K562 (cell line): ENCODE data around the gene EVX1. TPM values are rescaled to one million over a fixed set of nuclear protein-coding genes. Genes with fewer than 3 reads are reported as not detected.

Experiments used
- ATAC-seq: fragments of 200-7000 bp; cut with Tn5 transposase; 3 replicates; pipeline ENCODE4 v1.9.1; 2020; ENCODE audit warnings: moderate library complexity
- BruUV-seq: library from RNA; stranded (reverse); fragments of 400-500 nt; replicated peaks from 2 replicates; lab custom pipeline; 2021; lab: Mats Ljungman, UMichigan
- CTCF ChIA-PET: fragments of 300-600 bp; formaldehyde crosslinking; extraction: SDS; loops from one replicate; lab custom pipeline; 2021; ENCODE audit warnings: low intra/inter-chr PET ratio; lab: Yijun Ruan, JAX
- POLR2A ChIA-PET: fragments of 300-600, 350-650 bp; sonication (Branson Sonifier 250); formaldehyde crosslinking; extraction: SDS; loops from one replicate; lab custom pipeline; 2021; ENCODE audit warnings: antibody characterized with exemption, inconsistent platforms; lab: Yijun Ruan, JAX
- DNase-seq, 4 experiments: peaks; one replicate each; pipeline versions ENCODE4 v3.0.0 to v3.0.0-alpha.2; 2011 to 2018; ENCODE audit warnings: low spot score in 3 of 4, mixed read lengths in 3 of 4; ENCODE audit errors: extremely low read depth in 1 of 4
- FAIRE-seq: peaks from 2 replicates; lab custom pipeline; 2011; peaks lifted over from hg19 to GRCh38; lab: Jason Lieb, UNC
- H2AFZ ChIP-seq: 2 replicates; pipeline ENCODE4 v1.6.0; 2011; ENCODE audit warnings: low read depth, low read length, control low read depth, inconsistent platforms
- H3K27ac ChIP-seq: fragments of 200-600 bp; 3 replicates; pipeline ENCODE4 v1.8.0; 2011; ENCODE audit warnings: low read depth, mild to moderate bottlenecking, control low read depth, inconsistent platforms, low read length, moderate library complexity, mixed read lengths; ENCODE audit errors: extremely low read depth
- H3K27me3 ChIP-seq, 2 experiments: fragments of 300-600 bp in 1 of 2; 2 replicates in 1 of 2; 3 replicates in 1 of 2; pipeline versions ENCODE4 v1.6.0 to v1.8.0; 2011; ENCODE audit warnings: inconsistent platforms in 2 of 2, low read length in 2 of 2, mild to moderate bottlenecking in 1 of 2, mixed read lengths in 1 of 2, moderate library complexity in 1 of 2; ENCODE audit not compliant: control insufficient read depth in 2 of 2, insufficient read depth in 2 of 2
- H3K36me3 ChIP-seq: fragments of 300-600 bp; 3 replicates; pipeline ENCODE4 v1.8.0; 2011; ENCODE audit warnings: mild to moderate bottlenecking, low read length, inconsistent platforms; ENCODE audit not compliant: control insufficient read depth, insufficient read depth
- H3K4me1 ChIP-seq, 2 experiments: fragments of 200-600 bp in 1 of 2; replicated peaks in 1 of 2; 2 replicates in 1 of 2; 3 replicates in 1 of 2; pipeline versions ENCODE4 v1.5.1 to v1.8.0; 2011; ENCODE audit warnings: inconsistent platforms in 2 of 2, low read length in 2 of 2, mild to moderate bottlenecking in 1 of 2, mixed read lengths in 1 of 2, moderate library complexity in 1 of 2; ENCODE audit not compliant: control insufficient read depth in 2 of 2, insufficient read depth in 2 of 2
- H3K4me2 ChIP-seq: 2 replicates; pipeline ENCODE4 v1.6.1; 2011; ENCODE audit warnings: low read length, control low read depth, inconsistent platforms, mixed read lengths; ENCODE audit not compliant: insufficient read depth
- H3K4me3 ChIP-seq: fragments of 200-600 bp; sonication (generic), shearing (Covaris generic); 2 replicates; pipeline ENCODE4 v1.5.1; 2016; ENCODE audit warnings: control low read depth, inconsistent platforms
- H3K79me2 ChIP-seq: fragments of 200-600 bp; 3 replicates; pipeline ENCODE4 v1.8.0; 2011; ENCODE audit warnings: low read length, inconsistent platforms; ENCODE audit not compliant: control insufficient read depth, insufficient read depth
- H3K9ac ChIP-seq, 2 experiments: 2 replicates each; pipeline versions ENCODE4 v1.6.0 to v1.6.1; 2011; ENCODE audit warnings: low read depth in 2 of 2, low read length in 2 of 2, control low read depth in 1 of 2, inconsistent platforms in 1 of 2, mild to moderate bottlenecking in 1 of 2, mixed read lengths in 1 of 2; ENCODE audit not compliant: insufficient read depth in 1 of 2
- H3K9me1 ChIP-seq: one replicate; pipeline ENCODE4 v1.6.0; 2011; ENCODE audit warnings: inconsistent platforms, mild to moderate bottlenecking, low read length, moderate library complexity; ENCODE audit not compliant: control insufficient read depth, insufficient read depth
- H3K9me3 ChIP-seq: replicated peaks from 2 replicates; pipeline ENCODE4 v1.5.1; 2011; ENCODE audit warnings: low read depth, low read length, inconsistent platforms; ENCODE audit not compliant: control insufficient read depth, insufficient read depth
- H4K20me1 ChIP-seq: replicated peaks from 2 replicates; pipeline ENCODE4 v1.6.1; 2011; ENCODE audit warnings: low read length, inconsistent platforms, mixed read lengths; ENCODE audit not compliant: control insufficient read depth, insufficient read depth
- BCL6 ChIP-seq: fragments of 250-450 bp; sonication (Bioruptor Pico); IDR thresholded peaks from 2 replicates; pipeline ENCODE4 v1.4.0; 2020
- CBX2 ChIP-seq: fragments of 200-600 bp; sonication (generic); IDR thresholded peaks from one replicate; pipeline ENCODE4 v1.6.1; 2012; ENCODE audit warnings: mild to moderate bottlenecking, low read length, inconsistent platforms; ENCODE audit not compliant: insufficient read depth, poor library complexity, severe bottlenecking
- CXXC5 ChIP-seq: fragments of 250-450 bp; sonication (Bioruptor Pico); IDR thresholded peaks from 2 replicates; pipeline ENCODE4 v1.8.0; 2022; ENCODE audit warnings: inconsistent platforms, mild to moderate bottlenecking, moderate library complexity
- MEF2D ChIP-seq: conservative IDR thresholded peaks from 2 replicates; pipeline ENCODE4 v1.6.1; 2016; ENCODE audit warnings: low read depth, missing genetic modification characterization, missing compliant biosample characterization
- PHF8 ChIP-seq: fragments of 200-600 bp; sonication (generic); IDR thresholded peaks from 2 replicates; pipeline ENCODE4 v1.6.1; 2012; ENCODE audit warnings: mixed run types, mild to moderate bottlenecking, inconsistent platforms, low read length, moderate library complexity, borderline replicate concordance
- RFX1 ChIP-seq: fragments of 450-650 bp; IDR thresholded peaks from 2 replicates; pipeline ENCODE4 v1.6.1; 2016; ENCODE audit warnings: mild to moderate bottlenecking, moderate library complexity
- TCFL5 ChIP-seq: fragments of 250-450 bp; sonication (Bioruptor Pico); conservative IDR thresholded peaks from 2 replicates; pipeline ENCODE4 v1.6.1; 2021; ENCODE audit warnings: mild to moderate bottlenecking, moderate library complexity, matching md5 sums
- TEAD4 ChIP-seq, 2 experiments: sonication (generic) in 1 of 2; formaldehyde crosslinking in 1 of 2; IDR thresholded peaks; 2 replicates each; pipeline versions ENCODE4 v1.6.1 to v1.8.0; 2012 to 2022; ENCODE audit warnings: borderline replicate concordance in 1 of 2, inconsistent platforms in 1 of 2, low read length in 1 of 2, mild to moderate bottlenecking in 1 of 2, missing genetic modification reagents in 1 of 2
- U2AF1 ChIP-seq: fragments of 200-400 bp; formaldehyde crosslinking; optimal IDR thresholded peaks from 2 replicates; pipeline ENCODE3; 2017; ENCODE audit warnings: mild to moderate bottlenecking, low read depth, low read length, moderate library complexity
- WGBS: fragments of 100-300 bp; shearing (Covaris generic); methylation state at CpG from one replicate; pipeline ENCODE4 v1.1.6; 2016; ENCODE audit warnings: low coverage, mixed read lengths; ENCODE audit not compliant: insufficient coverage; ENCODE audit errors: missing lambda C conversion rate; 5-methylcytosine and 5-hydroxymethylcytosine counted together
- in situ Hi-C: fragments of 300-500 bp; cut with MboI; formaldehyde crosslinking; loops from 4 replicates; pipeline ENCODE4 v1.15.0; 2018; ENCODE audit warnings: inconsistent platforms, mixed read lengths
- intact Hi-C: fragments of 100-400 bp; cut with micrococcal nuclease; formaldehyde crosslinking; loops from 2 replicates; pipeline ENCODE4 v1.14.2; 2022
- polyA plus RNA-seq, 8 experiments: library from polyadenylated mRNA; depleted of rRNA in 4 of 8; stranded (reverse) in 5 of 8; unstranded in 3 of 8; fragments of >200 nt; fragmentation: Nextera tagmentation in 2 of 8; fragmentation: Illumina TruSeq in 1 of 8; extraction: Ambion mirVana in 2 of 8; extraction: Trizol in 1 of 8; gene quantifications; 2 replicates each; pipeline versions ENCODE4 v1.2.1 to v1.2.3, GENCODE V29; 2011 to 2014; ENCODE audit warnings: inconsistent platforms in 1 of 8, missing spikeins in 1 of 8
- total RNA-seq, 7 experiments: library from RNA; depleted of rRNA in 6 of 7; stranded (reverse); fragments of >200 nt in 6 of 7; fragmentation: Illumina TruSeq in 2 of 7; extraction: Trizol in 2 of 7; gene quantifications; 2 replicates each; pipeline versions ENCODE4 v1.2.1 to v1.2.3, GENCODE V29; 2011 to 2021; ENCODE audit warnings: low replicate concordance in 1 of 7
- TF ChIP-seq, protein P1 (sequence below): fragments of 200-400 bp; formaldehyde crosslinking; IDR thresholded peaks from 2 replicates; pipeline ENCODE4 v1.6.1; 2017; ENCODE audit warnings: mild to moderate bottlenecking, low read depth, low read length, moderate library complexity
- TF ChIP-seq, protein P2 (sequence below): fragments of 450-650 bp; IDR thresholded peaks from 2 replicates; pipeline ENCODE4 v1.6.1; 2016; ENCODE audit warnings: low read depth, mild to moderate bottlenecking, moderate library complexity
- TF ChIP-seq, protein P3 (sequence below): sonication (generic); formaldehyde crosslinking; IDR thresholded peaks from 2 replicates; pipeline ENCODE4 v1.8.0; 2022; ENCODE audit warnings: mild to moderate bottlenecking, missing genetic modification reagents

The EVX1 gene
- total and polyA plus RNA-seq, 9 of the 15 experiments (the other 6 are each of a cell fraction or from before 2014, with no cell fraction given) = not detected

DNA sequence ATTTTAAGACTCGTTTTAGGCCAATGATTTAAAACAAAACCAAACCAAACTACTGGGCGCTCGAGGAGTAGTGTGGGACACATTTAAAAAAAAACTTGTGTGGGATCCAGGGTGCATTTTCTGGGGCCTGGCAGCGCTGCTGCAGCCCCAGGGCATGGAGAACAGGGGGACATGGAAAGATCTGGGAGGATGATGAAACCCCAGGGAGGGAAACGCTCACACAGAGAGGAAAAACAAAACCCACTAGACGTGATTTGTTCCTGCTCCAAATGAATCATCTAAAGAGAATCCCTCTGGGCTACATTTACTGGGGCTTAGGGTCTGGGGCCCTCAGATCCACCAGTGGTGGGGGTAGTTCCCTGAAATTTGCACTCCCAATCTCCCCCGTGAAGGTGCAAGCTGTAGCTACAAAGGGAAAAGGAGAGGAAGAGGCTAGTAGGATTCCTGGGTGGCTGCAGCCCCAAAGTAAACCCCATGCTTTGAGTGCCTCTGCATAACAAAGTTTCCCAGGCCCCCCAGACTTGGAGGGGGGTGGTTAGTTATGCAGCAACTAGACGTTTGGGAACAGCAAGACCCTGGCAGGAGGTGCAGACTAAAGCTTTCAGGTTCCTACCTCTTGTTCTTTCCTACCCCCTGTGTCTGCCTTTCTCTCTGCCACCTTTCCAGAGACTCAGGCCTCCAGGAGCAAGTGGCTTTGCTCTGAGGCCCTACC is 28.2 kb upstream of the EVX1 start (continued):
- no peak for TF ChIP-seq PHF8
- no peak for TF ChIP-seq TEAD4 (IDR thresholded peaks at IDR 0.05; ENCODE audit: low read length)
- no peak for TF ChIP-seq TEAD4 (CRISPR knock-in tag; IDR thresholded peaks at IDR 0.05; ENCODE audit: borderline replicate concordance)
- no peak for TF ChIP-seq CXXC5 (CRISPR knock-in tag)

DNA sequence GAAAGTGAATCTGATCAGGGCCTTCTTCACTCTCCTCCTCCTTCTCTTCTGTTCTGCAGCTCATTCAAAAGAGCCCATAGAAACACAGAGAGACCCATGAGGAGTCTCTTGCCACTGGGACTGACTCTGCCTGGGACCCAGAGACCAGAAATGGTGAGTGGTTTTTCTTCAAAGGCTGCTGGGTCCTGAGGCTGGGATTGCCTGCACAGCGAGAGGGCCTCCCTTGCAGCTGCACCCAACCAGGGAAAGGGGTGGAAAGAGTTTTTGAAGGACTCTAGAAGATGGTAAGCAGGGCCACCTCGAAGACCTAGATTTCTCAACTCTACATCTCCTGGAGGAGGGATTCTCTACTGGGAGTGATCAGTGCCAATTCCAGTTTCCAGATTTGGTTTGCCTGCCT is 27.2 kb upstream of the EVX1 start:
- intact Hi-C loops = no loop called here
- CTCF ChIA-PET = no interaction called here
- no peak overlapping the region for H3K9ac ChIP-seq
- H3K4me2 ChIP-seq = no peak overlapping the region
- no TSS peak for BruUV-seq
- POLR2A ChIA-PET = no interaction called here
- no peaks in the 10 kb centered on the region for H3K79me2 ChIP-seq
- H3K36me3 ChIP-seq = no peaks in the 10 kb centered on the region
- no peak for DNase-seq
- peaks cover 39 to 72% of the 10 kb centered on the region in 2 experiments for H3K27me3 ChIP-seq
- no peak overlapping the region for H2AFZ ChIP-seq
- H3K9me1 ChIP-seq = no peaks in the 10 kb centered on the region
- ATAC-seq = no peak
- no peak overlapping the region for H3K4me3 ChIP-seq
- WGBS = 4% methylated on average over 2 of the region's 2 CpGs
- no peak for FAIRE-seq
- H4K20me1 ChIP-seq = no peaks in the 10 kb centered on the region
- in situ Hi-C loops = no loop called here
- no peaks in the 10 kb centered on the region for H3K9me3 ChIP-seq
- peaks cover 0 to 17% of the 10 kb centered on the region in 2 experiments; a peak in 1 of 5 replicates for H3K4me1 ChIP-seq
- no peak overlapping the region for H3K27ac ChIP-seq
- no peak for TF ChIP-seq RFX1
- TF ChIP-seq CBX2 = no peak
- TF ChIP-seq BCL6 (CRISPR knock-in tag) = no peak
- TF ChIP-seq, protein P1, sequence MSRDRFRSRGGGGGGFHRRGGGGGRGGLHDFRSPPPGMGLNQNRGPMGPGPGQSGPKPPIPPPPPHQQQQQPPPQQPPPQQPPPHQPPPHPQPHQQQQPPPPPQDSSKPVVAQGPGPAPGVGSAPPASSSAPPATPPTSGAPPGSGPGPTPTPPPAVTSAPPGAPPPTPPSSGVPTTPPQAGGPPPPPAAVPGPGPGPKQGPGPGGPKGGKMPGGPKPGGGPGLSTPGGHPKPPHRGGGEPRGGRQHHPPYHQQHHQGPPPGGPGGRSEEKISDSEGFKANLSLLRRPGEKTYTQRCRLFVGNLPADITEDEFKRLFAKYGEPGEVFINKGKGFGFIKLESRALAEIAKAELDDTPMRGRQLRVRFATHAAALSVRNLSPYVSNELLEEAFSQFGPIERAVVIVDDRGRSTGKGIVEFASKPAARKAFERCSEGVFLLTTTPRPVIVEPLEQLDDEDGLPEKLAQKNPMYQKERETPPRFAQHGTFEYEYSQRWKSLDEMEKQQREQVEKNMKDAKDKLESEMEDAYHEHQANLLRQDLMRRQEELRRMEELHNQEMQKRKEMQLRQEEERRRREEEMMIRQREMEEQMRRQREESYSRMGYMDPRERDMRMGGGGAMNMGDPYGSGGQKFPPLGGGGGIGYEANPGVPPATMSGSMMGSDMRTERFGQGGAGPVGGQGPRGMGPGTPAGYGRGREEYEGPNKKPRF = no peak
- TF ChIP-seq, protein P2, sequence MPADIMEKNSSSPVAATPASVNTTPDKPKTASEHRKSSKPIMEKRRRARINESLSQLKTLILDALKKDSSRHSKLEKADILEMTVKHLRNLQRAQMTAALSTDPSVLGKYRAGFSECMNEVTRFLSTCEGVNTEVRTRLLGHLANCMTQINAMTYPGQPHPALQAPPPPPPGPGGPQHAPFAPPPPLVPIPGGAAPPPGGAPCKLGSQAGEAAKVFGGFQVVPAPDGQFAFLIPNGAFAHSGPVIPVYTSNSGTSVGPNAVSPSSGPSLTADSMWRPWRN = no peak
- no peak for TF ChIP-seq TCFL5 (CRISPR knock-in tag)
- TF ChIP-seq, protein P3, sequence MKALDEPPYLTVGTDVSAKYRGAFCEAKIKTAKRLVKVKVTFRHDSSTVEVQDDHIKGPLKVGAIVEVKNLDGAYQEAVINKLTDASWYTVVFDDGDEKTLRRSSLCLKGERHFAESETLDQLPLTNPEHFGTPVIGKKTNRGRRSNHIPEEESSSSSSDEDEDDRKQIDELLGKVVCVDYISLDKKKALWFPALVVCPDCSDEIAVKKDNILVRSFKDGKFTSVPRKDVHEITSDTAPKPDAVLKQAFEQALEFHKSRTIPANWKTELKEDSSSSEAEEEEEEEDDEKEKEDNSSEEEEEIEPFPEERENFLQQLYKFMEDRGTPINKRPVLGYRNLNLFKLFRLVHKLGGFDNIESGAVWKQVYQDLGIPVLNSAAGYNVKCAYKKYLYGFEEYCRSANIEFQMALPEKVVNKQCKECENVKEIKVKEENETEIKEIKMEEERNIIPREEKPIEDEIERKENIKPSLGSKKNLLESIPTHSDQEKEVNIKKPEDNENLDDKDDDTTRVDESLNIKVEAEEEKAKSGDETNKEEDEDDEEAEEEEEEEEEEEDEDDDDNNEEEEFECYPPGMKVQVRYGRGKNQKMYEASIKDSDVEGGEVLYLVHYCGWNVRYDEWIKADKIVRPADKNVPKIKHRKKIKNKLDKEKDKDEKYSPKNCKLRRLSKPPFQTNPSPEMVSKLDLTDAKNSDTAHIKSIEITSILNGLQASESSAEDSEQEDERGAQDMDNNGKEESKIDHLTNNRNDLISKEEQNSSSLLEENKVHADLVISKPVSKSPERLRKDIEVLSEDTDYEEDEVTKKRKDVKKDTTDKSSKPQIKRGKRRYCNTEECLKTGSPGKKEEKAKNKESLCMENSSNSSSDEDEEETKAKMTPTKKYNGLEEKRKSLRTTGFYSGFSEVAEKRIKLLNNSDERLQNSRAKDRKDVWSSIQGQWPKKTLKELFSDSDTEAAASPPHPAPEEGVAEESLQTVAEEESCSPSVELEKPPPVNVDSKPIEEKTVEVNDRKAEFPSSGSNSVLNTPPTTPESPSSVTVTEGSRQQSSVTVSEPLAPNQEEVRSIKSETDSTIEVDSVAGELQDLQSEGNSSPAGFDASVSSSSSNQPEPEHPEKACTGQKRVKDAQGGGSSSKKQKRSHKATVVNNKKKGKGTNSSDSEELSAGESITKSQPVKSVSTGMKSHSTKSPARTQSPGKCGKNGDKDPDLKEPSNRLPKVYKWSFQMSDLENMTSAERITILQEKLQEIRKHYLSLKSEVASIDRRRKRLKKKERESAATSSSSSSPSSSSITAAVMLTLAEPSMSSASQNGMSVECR (CRISPR knock-in tag) = no peak
- no peak for TF ChIP-seq U2AF1
- TF ChIP-seq MEF2D (tag) = no peak
